Dendritic cell treated with granulocyte-macrophage colony-stimulating factor and Interleukin-4, amounts not matched to agents 40 ng/mL and 50 ng/mL, for 4 days (primary cell): ENCODE measurements around the gene ARHGAP26.

Source experiments
- H3K27ac Mint-ChIP-seq: one replicate; pipeline ENCODE4 v1.8.0; 2022; ENCODE audit warnings: mild to moderate bottlenecking, mixed read lengths
- H3K27me3 Mint-ChIP-seq: one replicate; pipeline ENCODE4 v1.8.0; 2022; ENCODE audit warnings: mild to moderate bottlenecking, mixed read lengths
- H3K36me3 Mint-ChIP-seq: one replicate; pipeline ENCODE4 v1.8.0; 2022; ENCODE audit warnings: low read depth, mixed read lengths
- H3K4me1 Mint-ChIP-seq: one replicate; pipeline ENCODE4 v1.8.0; 2022; ENCODE audit warnings: low read depth, mixed read lengths
- H3K4me3 Mint-ChIP-seq: one replicate; pipeline ENCODE4 v1.8.0; 2022; ENCODE audit warnings: mild to moderate bottlenecking, moderate library complexity, mixed read lengths
- H3K9me3 Mint-ChIP-seq: one replicate; pipeline ENCODE4 v1.8.0; 2022; ENCODE audit warnings: mixed read lengths
- intact Hi-C: fragments of 100-400 bp; cut with micrococcal nuclease; formaldehyde crosslinking; loops from one replicate; pipeline ENCODE4 v1.15.0; 2022

The ARHGAP26 gene

DNA sequence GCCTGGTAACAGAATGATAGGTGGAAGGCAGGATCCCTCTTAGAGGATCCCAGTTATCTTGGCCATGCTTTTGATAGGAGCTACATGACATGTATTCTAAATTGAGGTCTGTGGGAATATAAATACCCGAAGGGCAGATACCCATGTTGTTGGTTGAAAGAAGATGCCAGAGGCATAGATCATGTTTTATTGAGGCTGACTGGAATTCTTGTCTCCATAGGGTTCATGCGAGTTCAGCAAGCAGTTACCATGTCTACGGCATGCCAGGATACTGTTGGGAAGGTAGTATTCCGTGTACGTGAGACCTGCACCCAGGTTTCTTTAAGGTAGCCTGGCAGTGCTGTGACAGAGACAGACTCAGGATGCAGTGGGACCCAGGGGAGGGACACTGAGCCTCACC is 402.6 kb downstream of the ARHGAP26 start:
- H3K4me3 Mint-ChIP-seq, result no peak overlapping the region
- H3K27ac Mint-ChIP-seq, result no peak overlapping the region
- no peaks in the 10 kb centered on the region for H3K9me3 Mint-ChIP-seq
- peaks cover 63% of the 10 kb centered on the region for H3K36me3 Mint-ChIP-seq
- intact Hi-C loops, result no loop called here
- H3K27me3 Mint-ChIP-seq, result no peaks in the 10 kb centered on the region
- peaks cover 13% of the 10 kb centered on the region for H3K4me1 Mint-ChIP-seq

GRCh38 chr5:143173139-143173889 is 403.1 kb downstream of the ARHGAP26 start:
- Mint-ChIP-seq H3K36me3 (peaks cover 59% of the 10 kb centered on the region), H3K27me3 (no peaks in the 10 kb centered on the region), H3K4me1 (peaks cover 13% of the 10 kb centered on the region), H3K27ac (no peak overlapping the region), H3K4me3 (no peak overlapping the region), H3K9me3 (no peaks in the 10 kb centered on the region)
- intact Hi-C loops, result no loop called here

DNA sequence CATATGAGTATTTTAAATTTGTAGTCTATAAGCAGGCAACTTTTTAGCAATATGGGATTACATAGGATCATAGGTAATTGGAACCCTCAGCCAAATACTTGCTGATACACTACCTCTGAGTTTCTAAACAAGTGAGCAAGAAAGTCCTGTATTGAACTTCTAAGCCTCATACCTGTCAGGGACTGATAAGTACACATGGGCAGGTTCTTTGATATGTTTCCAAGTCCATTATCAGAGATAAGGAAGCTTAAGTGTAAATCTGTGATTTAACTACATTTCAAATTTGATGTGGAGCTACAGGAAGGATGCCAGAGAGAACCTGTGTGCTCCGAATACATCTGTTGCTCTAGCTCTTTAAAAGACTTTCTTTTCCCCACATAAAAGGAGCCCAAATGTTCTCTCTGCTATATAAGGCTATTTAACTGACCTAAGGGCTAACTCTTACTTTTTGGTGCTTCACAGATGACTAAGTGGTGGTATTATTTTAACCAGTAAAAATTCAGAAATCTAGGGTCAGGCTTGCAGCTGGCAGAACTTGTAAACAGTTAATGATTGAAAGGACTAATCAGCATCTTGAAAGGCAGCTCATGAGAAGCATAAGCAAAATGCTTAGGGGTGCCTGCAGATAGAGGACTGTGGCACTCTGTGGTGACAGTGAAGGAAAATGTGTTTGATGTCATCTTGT is 404.7 kb downstream of the ARHGAP26 start:
- H3K36me3 Mint-ChIP-seq, result peaks cover 60% of the 10 kb centered on the region
- no peaks in the 10 kb centered on the region for H3K27me3 Mint-ChIP-seq
- H3K9me3 Mint-ChIP-seq, result no peaks in the 10 kb centered on the region
- intact Hi-C loops, result no loop called here
- H3K27ac Mint-ChIP-seq, result no peak overlapping the region
- no peak overlapping the region for H3K4me3 Mint-ChIP-seq
- peaks cover 13% of the 10 kb centered on the region for H3K4me1 Mint-ChIP-seq

DNA sequence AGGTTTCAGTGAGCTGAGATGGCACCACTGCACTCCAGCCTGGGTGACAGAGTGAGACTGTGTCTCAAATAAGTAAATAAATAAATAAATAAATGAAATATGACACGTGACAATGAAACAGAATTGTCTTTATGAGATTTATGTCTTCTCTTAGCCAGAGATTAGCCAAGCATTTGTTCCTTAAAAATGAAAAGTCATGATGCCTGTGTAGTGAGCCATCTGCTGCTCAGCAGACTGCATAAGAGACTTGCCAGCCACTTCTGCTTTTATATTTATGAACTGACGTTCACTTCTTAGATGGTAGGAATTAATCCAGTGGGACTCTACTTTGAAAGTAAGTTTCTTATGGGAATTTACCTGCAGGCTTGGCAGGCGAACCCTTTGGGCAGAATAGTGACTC is 405.9 kb downstream of the ARHGAP26 start:
- Mint-ChIP-seq H3K27me3 (no peaks in the 10 kb centered on the region), H3K36me3 (peaks cover 64% of the 10 kb centered on the region), H3K4me3 (no peak overlapping the region), H3K9me3 (no peaks in the 10 kb centered on the region), H3K4me1 (peaks cover 22% of the 10 kb centered on the region), H3K27ac (peak overlapping the region; percentile 27)
- intact Hi-C loops, result no loop called here

- H3K36me3 Mint-ChIP-seq, result peaks cover 65% of the 10 kb centered on the region
- H3K4me3 Mint-ChIP-seq, result no peak overlapping the region
- H3K27me3 Mint-ChIP-seq, result no peaks in the 10 kb centered on the region
- H3K4me1 Mint-ChIP-seq, result peaks cover 29% of the 10 kb centered on the region
- intact Hi-C loops, result no loop called here
- no peaks in the 10 kb centered on the region for H3K9me3 Mint-ChIP-seq
- no peak overlapping the region for H3K27ac Mint-ChIP-seq
These were observed 407.2 kb downstream of the ARHGAP26 start for GRCh38 chr5:143177263-143177983.

DNA sequence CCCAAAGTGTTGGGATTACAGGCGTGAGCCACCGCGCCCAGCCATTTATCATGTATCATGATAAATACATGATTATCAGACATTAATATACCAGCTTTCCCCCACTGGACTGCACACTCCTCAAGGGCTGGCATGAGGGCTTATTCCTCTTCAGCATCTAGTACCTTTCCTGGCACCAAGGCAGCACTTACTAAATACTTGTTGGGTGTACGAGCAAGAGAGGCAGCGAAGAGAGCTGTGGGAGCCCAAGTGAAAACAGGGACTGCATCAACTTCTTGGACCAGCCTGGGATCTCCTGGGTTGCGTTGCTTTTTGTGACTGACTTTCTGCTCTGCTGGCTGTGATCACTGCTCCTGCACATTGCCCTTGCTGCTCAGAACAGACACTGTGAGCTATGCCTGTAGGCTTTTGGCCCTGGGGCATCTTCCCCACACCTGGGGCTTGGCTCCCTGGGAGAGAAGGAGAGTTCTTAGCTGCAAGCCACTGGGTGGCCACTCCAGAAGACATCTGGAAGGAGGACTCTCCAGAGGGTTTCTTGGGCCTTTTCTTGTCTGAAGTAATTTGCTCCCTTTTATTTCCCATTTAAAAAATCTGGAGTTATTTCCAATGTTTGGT is 409.1 kb downstream of the ARHGAP26 start:
- Mint-ChIP-seq H3K36me3 (peaks cover 54% of the 10 kb centered on the region), H3K4me3 (no peak overlapping the region), H3K9me3 (no peaks in the 10 kb centered on the region), H3K27ac (no peak overlapping the region), H3K4me1 (peaks cover 33% of the 10 kb centered on the region), H3K27me3 (no peaks in the 10 kb centered on the region)
- intact Hi-C loops, result no loop called here

- peaks cover 52% of the 10 kb centered on the region for H3K36me3 Mint-ChIP-seq
- peaks cover 33% of the 10 kb centered on the region for H3K4me1 Mint-ChIP-seq
- H3K9me3 Mint-ChIP-seq, result no peaks in the 10 kb centered on the region
- intact Hi-C loops, result no loop called here
- H3K4me3 Mint-ChIP-seq, result no peak overlapping the region
- H3K27ac Mint-ChIP-seq, result no peak overlapping the region
- H3K27me3 Mint-ChIP-seq, result no peaks in the 10 kb centered on the region
These were observed 410.6 kb downstream of the ARHGAP26 start for GRCh38 chr5:143180751-143181150.

DNA sequence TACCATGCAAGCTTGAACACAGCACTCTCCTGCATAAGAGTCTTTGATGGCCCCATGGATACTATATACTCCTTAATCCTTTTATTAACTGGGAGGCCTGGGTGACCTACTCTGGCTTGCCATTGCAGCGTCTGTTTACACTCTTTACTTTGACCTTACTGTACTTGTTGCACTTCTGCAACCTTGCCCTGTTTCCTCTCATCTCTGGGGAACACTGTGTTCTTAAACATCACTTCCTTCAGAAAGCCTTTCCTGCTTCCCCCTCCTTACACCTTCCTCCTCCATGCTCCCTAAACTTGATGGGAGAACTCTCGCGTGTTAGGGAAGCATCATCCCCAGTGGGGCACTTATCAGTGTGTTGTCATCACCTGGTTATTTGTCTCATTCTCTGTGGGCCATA is 411.0 kb downstream of the ARHGAP26 start:
- Mint-ChIP-seq H3K27me3 (no peaks in the 10 kb centered on the region), H3K27ac (no peak overlapping the region), H3K4me1 (peaks cover 33% of the 10 kb centered on the region), H3K9me3 (no peaks in the 10 kb centered on the region), H3K36me3 (peaks cover 52% of the 10 kb centered on the region), H3K4me3 (no peak overlapping the region)
- intact Hi-C loops, result no loop called here

- intact Hi-C loops, result no loop called here
- Mint-ChIP-seq H3K27ac (no peak overlapping the region), H3K9me3 (no peaks in the 10 kb centered on the region), H3K27me3 (no peaks in the 10 kb centered on the region), H3K36me3 (peaks cover 50% of the 10 kb centered on the region), H3K4me1 (peaks cover 33% of the 10 kb centered on the region), H3K4me3 (no peak overlapping the region)
These were observed 411.9 kb downstream of the ARHGAP26 start for GRCh38 chr5:143182106-143182505.

DNA sequence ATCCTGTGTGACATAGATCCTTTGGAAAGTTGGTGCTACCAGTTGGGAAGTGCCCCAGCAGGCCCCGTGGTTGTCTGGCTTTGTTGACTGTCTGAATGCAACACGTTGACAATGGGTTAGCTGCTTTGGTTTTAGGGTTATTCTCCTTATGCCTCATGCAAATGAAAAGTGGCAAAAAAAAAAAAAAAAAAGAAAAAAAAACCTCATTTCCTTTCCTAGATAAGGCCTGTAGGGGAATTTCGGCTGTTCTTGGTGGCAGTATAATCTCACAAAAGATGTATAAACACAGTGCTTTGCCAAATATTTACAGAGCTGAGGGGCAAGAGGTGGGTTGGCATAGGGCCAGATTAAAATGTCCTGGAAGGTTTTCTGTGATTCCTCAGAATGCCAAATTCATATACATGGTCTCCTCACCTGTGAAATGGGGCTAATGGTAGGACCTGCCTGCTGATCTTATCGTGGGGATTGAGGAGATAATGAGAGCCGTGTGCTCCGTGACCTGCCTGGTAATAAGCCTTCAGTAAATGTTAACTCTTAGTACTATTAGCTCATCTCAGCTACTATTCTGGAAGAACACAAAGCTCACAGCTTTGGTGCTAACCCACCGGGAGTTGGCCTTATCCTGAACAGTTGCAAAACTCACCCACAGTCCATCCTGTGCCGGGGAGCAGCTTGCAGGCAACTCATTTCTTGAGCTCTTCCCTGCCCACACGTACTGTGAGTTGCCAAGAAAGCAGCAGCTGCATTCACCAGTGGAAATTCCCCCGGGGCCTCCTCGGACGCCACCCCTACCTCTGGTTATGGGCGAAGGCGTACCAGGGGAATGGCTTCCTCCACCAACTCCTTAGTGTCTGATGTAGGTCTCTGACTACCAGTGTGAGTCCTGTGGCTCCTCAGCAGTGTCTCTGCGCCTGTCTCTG is 413.0 kb downstream of the ARHGAP26 start:
- H3K4me3 Mint-ChIP-seq, result no peak overlapping the region

GRCh38 chr5:143183989-143184388 is 413.8 kb downstream of the ARHGAP26 start:
- H3K4me1 Mint-ChIP-seq, result peaks cover 45% of the 10 kb centered on the region
- peak overlapping the region; percentile 19 for H3K27ac Mint-ChIP-seq

More for the DNA sequence above, 413.0 kb downstream of the ARHGAP26 start:
- Mint-ChIP-seq H3K9me3 (no peaks in the 10 kb centered on the region), H3K27ac (peak overlapping the region; percentile 19), H3K36me3 (peaks cover 56% of the 10 kb centered on the region), H3K4me1 (peaks cover 41% of the 10 kb centered on the region), H3K27me3 (no peaks in the 10 kb centered on the region)
- intact Hi-C loops, result no loop called here

DNA sequence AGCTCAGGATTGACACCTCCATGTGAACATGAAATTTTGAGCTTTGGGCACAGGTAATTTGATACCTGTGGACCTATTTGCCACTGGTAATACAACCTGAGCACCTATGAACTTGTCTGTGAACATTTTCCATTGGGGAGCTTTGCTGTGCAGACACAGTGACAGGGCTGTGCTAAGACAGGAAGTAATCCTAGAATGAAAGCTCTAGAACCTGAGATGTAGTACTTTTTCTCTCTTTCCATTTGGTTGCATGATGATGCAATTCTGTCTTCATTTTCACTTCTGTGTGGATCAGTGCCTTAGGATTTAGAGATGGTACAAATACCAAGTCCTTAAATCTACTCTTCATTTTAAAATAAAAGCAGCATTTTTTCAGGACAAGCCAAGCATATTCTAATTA is 416.4 kb downstream of the ARHGAP26 start:
- H3K36me3 Mint-ChIP-seq, result peaks cover 47% of the 10 kb centered on the region
- no peak overlapping the region for H3K4me3 Mint-ChIP-seq
- H3K27ac Mint-ChIP-seq, result no peak overlapping the region
- intact Hi-C loops, result no loop called here
- H3K27me3 Mint-ChIP-seq, result no peaks in the 10 kb centered on the region
- H3K4me1 Mint-ChIP-seq, result peaks cover 30% of the 10 kb centered on the region
- peaks cover 12% of the 10 kb centered on the region for H3K9me3 Mint-ChIP-seq

More at GRCh38 chr5:143183989-143184388, 413.8 kb downstream of the ARHGAP26 start:
- H3K9me3 Mint-ChIP-seq, result no peaks in the 10 kb centered on the region
- H3K4me3 Mint-ChIP-seq, result no peak overlapping the region
- no peaks in the 10 kb centered on the region for H3K27me3 Mint-ChIP-seq
- intact Hi-C loops, result no loop called here
- peaks cover 54% of the 10 kb centered on the region for H3K36me3 Mint-ChIP-seq

DNA sequence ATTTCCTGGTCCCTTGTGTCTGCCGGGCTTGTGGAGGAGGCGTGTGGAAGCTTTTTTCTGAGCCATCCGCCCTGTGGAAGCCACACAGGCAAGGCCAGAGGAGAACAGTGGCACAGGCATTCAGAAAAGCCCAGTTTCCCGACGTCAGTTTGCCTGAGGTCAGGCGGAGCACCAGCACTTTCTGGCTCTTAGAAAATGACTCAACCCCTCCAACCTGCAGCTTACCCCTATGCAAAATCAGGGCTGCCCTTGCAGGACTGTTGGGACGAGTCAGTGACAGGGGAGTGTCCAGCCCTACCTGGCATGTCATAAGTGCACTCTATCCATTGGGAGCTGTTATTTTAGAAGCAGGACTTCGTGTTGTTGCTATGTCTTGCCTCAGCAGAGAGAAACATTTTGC is 417.3 kb downstream of the ARHGAP26 start:
- H3K27me3 Mint-ChIP-seq, result no peaks in the 10 kb centered on the region
- H3K4me1 Mint-ChIP-seq, result peaks cover 25% of the 10 kb centered on the region
- H3K9me3 Mint-ChIP-seq, result peaks cover 21% of the 10 kb centered on the region
- H3K4me3 Mint-ChIP-seq, result no peak overlapping the region
- H3K27ac Mint-ChIP-seq, result peak overlapping the region; percentile 30
- peaks cover 48% of the 10 kb centered on the region for H3K36me3 Mint-ChIP-seq
- intact Hi-C loops, result no loop called here
